Activated CD8-positive, alpha-beta memory T cell treated with anti-CD3 and anti-CD28 coated beads, Interleukin-2, amount 50 U/mL, for 48 hours (primary cell): Measurements from ENCODE around the gene SCN2B.

Experiments used
- DNase-seq: peaks from one replicate; pipeline ENCODE4 v3.0.0-alpha.2; 2020

Gene SCN2B

GRCh38 chr11:118128721-118129470 lies 47.5 kb downstream of the SCN2B start:
- DNase-seq, result no peak

GRCh38 chr11:118128310-118128709 lies 48.1 kb downstream of the SCN2B start:
- no peak for DNase-seq

- no peak for DNase-seq
These were observed 50.2 kb downstream of the SCN2B start for GRCh38 chr11:118126082-118126838.

- DNase-seq, result no peak
These were observed 51.4 kb downstream of the SCN2B start for GRCh38 chr11:118124929-118125535.

GRCh38 chr11:118120793-118121192 lies 55.6 kb downstream of the SCN2B start:
- DNase-seq, result no peak

- DNase-seq, result no peak
These were observed 58.4 kb downstream of the SCN2B start for GRCh38 chr11:118117790-118118601.

GRCh38 chr11:118115048-118115447 lies 61.4 kb downstream of the SCN2B start:
- DNase-seq, result no peak

- DNase-seq, result no peak
These were observed 62.2 kb downstream of the SCN2B start for GRCh38 chr11:118114266-118114665.

GRCh38 chr11:118112711-118113430 lies 63.6 kb downstream of the SCN2B start:
- no peak for DNase-seq
